ENCODE results near the gene IL4R.

DNA sequence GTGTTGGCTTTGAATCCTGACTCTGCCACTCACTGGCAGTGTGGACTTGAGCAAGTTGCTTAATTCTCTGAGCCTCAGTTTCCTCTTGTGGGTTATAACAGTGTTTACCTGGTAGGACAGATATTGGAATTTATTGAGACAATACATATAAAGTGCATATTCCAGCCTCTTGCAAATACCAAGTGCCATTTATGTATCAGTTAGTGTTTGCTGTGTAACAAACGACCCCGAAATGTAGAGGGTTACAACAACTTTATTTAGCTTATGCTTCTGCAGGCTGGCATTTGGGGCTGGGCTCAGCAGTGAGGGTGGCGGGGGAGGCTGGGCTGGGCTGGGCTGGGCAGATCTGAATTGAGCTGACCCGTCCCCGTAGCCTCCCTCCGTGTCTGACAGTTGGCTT, 45.8 kb downstream of the IL4R start:
- TF ChIP-seq, protein P1, sequence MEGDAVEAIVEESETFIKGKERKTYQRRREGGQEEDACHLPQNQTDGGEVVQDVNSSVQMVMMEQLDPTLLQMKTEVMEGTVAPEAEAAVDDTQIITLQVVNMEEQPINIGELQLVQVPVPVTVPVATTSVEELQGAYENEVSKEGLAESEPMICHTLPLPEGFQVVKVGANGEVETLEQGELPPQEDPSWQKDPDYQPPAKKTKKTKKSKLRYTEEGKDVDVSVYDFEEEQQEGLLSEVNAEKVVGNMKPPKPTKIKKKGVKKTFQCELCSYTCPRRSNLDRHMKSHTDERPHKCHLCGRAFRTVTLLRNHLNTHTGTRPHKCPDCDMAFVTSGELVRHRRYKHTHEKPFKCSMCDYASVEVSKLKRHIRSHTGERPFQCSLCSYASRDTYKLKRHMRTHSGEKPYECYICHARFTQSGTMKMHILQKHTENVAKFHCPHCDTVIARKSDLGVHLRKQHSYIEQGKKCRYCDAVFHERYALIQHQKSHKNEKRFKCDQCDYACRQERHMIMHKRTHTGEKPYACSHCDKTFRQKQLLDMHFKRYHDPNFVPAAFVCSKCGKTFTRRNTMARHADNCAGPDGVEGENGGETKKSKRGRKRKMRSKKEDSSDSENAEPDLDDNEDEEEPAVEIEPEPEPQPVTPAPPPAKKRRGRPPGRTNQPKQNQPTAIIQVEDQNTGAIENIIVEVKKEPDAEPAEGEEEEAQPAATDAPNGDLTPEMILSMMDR (conservative IDR thresholded peaks at IDR 0.05), result no peak
- no peak for TF ChIP-seq ZFX (IDR thresholded peaks at IDR 0.05)

All from C4-2B (cell line).